Measurements from ENCODE around the gene RAP1A. TPM values are rescaled to one million over a fixed set of nuclear protein-coding genes. Genes with fewer than 3 reads are reported as not detected.

Gene RAP1A
- total RNA-seq, 4 donors from 2014 or later, result 34.0 to 87.2 (median 57.7) TPM

DNA sequence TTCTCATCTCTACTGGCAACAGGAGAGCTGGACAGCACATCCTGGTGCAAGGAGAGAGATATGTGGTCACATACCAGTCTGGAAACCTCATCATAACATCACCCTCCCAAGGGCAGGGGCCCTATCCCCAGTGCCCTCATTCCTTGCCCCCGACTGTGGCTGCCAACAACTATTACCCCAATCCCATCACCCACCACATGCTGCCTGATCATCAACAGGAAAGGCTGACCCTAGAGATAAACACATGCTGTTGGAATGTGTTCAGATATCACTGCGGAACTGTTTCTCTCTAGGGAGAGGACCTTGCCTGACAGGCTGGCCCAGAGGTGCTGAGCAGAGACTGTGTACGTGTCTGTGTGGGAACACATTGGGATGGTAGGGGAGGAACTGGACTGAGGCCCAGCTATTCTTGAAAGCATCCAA, 124.1 kb downstream of the RAP1A start:
- 83 to 85% methylated on average over 1 to 3 of the region's 3 CpGs for WGBS, 2 donors (ENCODE audit: low coverage in 1 of 2)
- no peak for TF ChIP-seq EP300 (IDR thresholded peaks at IDR 0.05; ENCODE audit: low read depth)
- TF ChIP-seq POLR2A (IDR thresholded peaks at IDR 0.05), result no peak
- TF ChIP-seq POLR2AphosphoS5 (IDR thresholded peaks at IDR 0.05), result no peak
- TF ChIP-seq, protein P1, sequence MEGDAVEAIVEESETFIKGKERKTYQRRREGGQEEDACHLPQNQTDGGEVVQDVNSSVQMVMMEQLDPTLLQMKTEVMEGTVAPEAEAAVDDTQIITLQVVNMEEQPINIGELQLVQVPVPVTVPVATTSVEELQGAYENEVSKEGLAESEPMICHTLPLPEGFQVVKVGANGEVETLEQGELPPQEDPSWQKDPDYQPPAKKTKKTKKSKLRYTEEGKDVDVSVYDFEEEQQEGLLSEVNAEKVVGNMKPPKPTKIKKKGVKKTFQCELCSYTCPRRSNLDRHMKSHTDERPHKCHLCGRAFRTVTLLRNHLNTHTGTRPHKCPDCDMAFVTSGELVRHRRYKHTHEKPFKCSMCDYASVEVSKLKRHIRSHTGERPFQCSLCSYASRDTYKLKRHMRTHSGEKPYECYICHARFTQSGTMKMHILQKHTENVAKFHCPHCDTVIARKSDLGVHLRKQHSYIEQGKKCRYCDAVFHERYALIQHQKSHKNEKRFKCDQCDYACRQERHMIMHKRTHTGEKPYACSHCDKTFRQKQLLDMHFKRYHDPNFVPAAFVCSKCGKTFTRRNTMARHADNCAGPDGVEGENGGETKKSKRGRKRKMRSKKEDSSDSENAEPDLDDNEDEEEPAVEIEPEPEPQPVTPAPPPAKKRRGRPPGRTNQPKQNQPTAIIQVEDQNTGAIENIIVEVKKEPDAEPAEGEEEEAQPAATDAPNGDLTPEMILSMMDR (IDR thresholded peaks at IDR 0.05), result no peak
- in situ Hi-C loops (cut with MboI; ENCODE audit: low pct_ligation_motif_present in 1 of 4, low pct_unique_long_range_greater_than_20kb in 1 of 4, low sequenced_read_pairs in 3 of 4), result loop anchor here in 1 of 4 donors (25.0 kb wide), 1 partner anchor 256 kb away; no protein-coding TSS in a partner anchor
- intact Hi-C loops (cut with DNase I; ENCODE audit: low total_unique reads), result no loop called here
- no peak overlapping the region for H3K27ac ChIP-seq
- DNase-seq, result no peak
- no peaks in the 10 kb centered on the region for H3K36me3 ChIP-seq
- peaks cover 18% of the 10 kb centered on the region for H3K27me3 ChIP-seq
- no peak overlapping the region for H3K4me3 ChIP-seq
- peaks cover 0 to 19% (median 11%) of the 10 kb centered on the region in 4 donors for H3K4me1 ChIP-seq
- H3K9me3 ChIP-seq, result no peaks in the 10 kb centered on the region

DNA sequence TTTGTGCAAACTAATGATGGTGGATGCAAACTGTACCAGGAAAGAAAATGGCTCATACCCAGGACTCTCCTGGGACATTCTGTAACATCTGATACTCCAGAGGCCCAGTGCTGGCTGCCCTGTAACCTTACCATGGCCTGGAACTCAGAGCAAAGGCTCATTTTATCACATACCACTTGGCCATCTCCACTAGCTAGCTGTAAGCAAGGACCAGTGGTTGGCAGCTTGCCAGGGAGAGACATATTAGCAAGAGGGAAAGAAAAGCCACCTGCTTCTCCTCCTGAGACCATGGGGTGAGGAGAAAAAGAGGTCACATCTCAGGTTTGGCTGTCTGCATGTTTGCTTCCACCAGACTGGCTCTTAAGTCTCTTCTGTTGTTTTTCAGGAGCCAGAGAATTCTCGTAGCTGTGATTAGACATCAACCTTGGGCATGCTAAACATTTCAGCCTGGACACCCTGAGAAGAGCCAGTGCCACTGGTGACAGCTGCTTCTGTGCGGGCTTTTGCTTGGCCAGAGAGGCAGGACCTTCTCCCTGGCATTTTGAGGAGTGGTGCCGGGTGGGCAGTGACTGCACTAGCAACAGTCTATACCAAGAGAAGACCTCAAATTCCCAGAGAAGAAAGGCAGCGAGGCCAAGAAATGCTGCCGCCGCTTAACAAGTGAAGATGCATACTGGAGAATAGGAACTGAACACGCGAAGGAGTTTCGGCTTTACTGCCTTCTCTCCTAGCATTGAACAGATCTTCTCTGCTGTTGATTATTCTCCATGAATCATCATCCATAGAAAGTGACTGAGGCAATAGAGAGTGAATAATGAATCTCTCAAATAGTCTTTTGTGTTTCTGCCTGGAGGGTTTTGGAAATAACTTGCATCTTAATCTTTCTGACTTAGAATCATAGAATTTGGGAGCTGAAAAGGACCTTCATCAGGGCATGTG, 126.4 kb downstream of the RAP1A start:
- no peaks in the 10 kb centered on the region for H3K9me3 ChIP-seq
- peaks cover 0 to 4% (median 0%) of the 10 kb centered on the region in 4 donors for H3K4me1 ChIP-seq
- TF ChIP-seq POLR2A (IDR thresholded peaks at IDR 0.05), result no peak
- TF ChIP-seq POLR2AphosphoS5 (IDR thresholded peaks at IDR 0.05), result peak in 1 of 3 donors; percentile 23
- no peak for TF ChIP-seq EP300 (IDR thresholded peaks at IDR 0.05; ENCODE audit: low read depth)
- TF ChIP-seq, protein P1 (IDR thresholded peaks at IDR 0.05), result no peak
- H3K36me3 ChIP-seq, result no peaks in the 10 kb centered on the region
- intact Hi-C loops (cut with DNase I; ENCODE audit: low total_unique reads) (no loop called here), in situ Hi-C loops (cut with MboI; ENCODE audit: low pct_ligation_motif_present in 1 of 4, low pct_unique_long_range_greater_than_20kb in 1 of 4, low sequenced_read_pairs in 3 of 4) (loop anchor here in 1 of 4 donors (25.0 kb wide), 1 partner anchor 259 kb away; no protein-coding TSS in a partner anchor)
- peaks cover 8% of the 10 kb centered on the region for H3K27me3 ChIP-seq
- DNase-seq, result no peak
- H3K4me3 ChIP-seq, result no peak overlapping the region
- peak overlapping the region in 3 of 4 donors; percentile 35 to 63 (median 38) for H3K27ac ChIP-seq
- WGBS, 2 donors (ENCODE audit: low coverage in 1 of 2), result 85% methylated on average over 9 of the region's 9 CpGs; no CpG with 5 or more reads in 1 of the 2 donors

DNA sequence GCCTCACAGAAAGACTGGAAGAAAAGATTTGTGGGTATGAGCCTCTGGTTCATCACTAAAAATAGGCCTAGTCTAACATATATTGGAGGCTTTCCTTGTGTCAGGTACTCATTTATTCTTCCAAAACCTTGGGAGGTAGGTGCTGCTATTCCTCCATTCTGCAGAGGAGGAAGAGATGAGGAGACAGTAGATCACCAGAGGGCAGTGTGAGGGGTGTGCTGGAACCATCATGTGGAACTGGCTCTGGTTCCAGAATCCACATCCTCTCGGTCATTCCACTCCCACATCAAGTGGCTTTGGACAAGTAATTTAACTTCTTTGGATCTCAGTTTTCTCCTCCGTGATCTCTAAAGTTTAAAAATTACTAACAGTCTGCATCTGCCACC, 127.0 kb downstream of the RAP1A start:
- Histone ChIP-seq H3K27me3 (peaks cover under 1% of the 10 kb centered on the region), H3K4me3 (no peak overlapping the region), H3K9me3 (no peaks in the 10 kb centered on the region), H3K4me1 (peaks cover 0 to 4% (median 0%) of the 10 kb centered on the region in 4 donors), H3K27ac (peak overlapping the region in 2 of 4 donors; percentile 35 to 38), H3K36me3 (no peaks in the 10 kb centered on the region)
- TF ChIP-seq POLR2AphosphoS5 (IDR thresholded peaks at IDR 0.05), result no peak
- TF ChIP-seq, protein P1 (IDR thresholded peaks at IDR 0.05), result no peak
- TF ChIP-seq POLR2A (IDR thresholded peaks at IDR 0.05), result no peak
- no peak for TF ChIP-seq EP300 (IDR thresholded peaks at IDR 0.05; ENCODE audit: low read depth)
- no peak for DNase-seq
- intact Hi-C loops (cut with DNase I; ENCODE audit: low total_unique reads) (no loop called here), in situ Hi-C loops (cut with MboI; ENCODE audit: low pct_ligation_motif_present in 1 of 4, low pct_unique_long_range_greater_than_20kb in 1 of 4, low sequenced_read_pairs in 3 of 4) (loop anchor here in 1 of 4 donors (25.0 kb wide), 1 partner anchor 259 kb away; no protein-coding TSS in a partner anchor)
- 68 to 81% methylated on average over 2 of the region's 2 CpGs for WGBS, 2 donors (ENCODE audit: low coverage in 1 of 2)

DNA sequence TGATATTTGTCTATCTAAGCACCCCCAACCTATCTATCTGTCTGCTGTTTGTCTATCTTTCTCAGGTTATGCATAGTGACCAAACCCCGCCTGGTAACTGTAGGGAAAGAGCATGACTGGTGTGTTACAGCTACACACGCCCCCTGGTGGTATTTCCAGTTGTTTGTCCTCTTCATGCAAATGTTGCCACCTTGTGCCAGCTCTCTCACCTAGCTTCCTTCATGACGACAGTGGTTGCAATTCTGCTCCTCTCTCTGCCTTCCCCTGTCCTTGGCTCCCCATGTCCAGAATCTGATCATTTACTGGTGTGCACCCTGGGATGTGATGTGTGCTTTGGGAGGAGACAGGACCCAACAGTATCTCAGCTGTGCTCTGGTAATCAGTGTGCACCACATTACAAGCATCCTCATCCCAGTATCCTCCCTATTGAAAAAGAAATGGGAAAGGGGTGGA, 127.7 kb downstream of the RAP1A start:
- in situ Hi-C loops (cut with MboI; ENCODE audit: low pct_ligation_motif_present in 1 of 4, low pct_unique_long_range_greater_than_20kb in 1 of 4, low sequenced_read_pairs in 3 of 4) (loop anchor here in 1 of 4 donors (25.0 kb wide), 1 partner anchor 260 kb away; no protein-coding TSS in a partner anchor), intact Hi-C loops (cut with DNase I; ENCODE audit: low total_unique reads) (no loop called here)
- H3K4me1 ChIP-seq, result peaks cover 0 to 4% (median 0%) of the 10 kb centered on the region in 4 donors
- H3K4me3 ChIP-seq, result no peak overlapping the region
- peak; percentile 71 for DNase-seq
- no peaks in the 10 kb centered on the region for H3K36me3 ChIP-seq
- H3K9me3 ChIP-seq, result no peaks in the 10 kb centered on the region
- no peak overlapping the region for H3K27ac ChIP-seq
- TF ChIP-seq EP300 (IDR thresholded peaks at IDR 0.05; ENCODE audit: low read depth), result no peak
- TF ChIP-seq POLR2A (IDR thresholded peaks at IDR 0.05), result no peak
- TF ChIP-seq POLR2AphosphoS5 (IDR thresholded peaks at IDR 0.05), result no peak
- TF ChIP-seq, protein P1 (IDR thresholded peaks at IDR 0.05), result peak; percentile 52 to 71 (median 60)
- no peaks in the 10 kb centered on the region for H3K27me3 ChIP-seq
- 21% methylated on average over 3 of the region's 3 CpGs; no CpG with 5 or more reads in 1 of the 2 donors for WGBS, 2 donors (ENCODE audit: low coverage in 1 of 2)

Measured in transverse colon (tissue), 4 donors.